Breast epithelium (tissue), 4 donors: ENCODE results near the gene SIN3B. TPM values are rescaled to one million over a fixed set of nuclear protein-coding genes. Genes with fewer than 3 reads are reported as not detected.

Experiments
- DNase-seq, 2 donors: peaks; one replicate each; pipeline ENCODE4 v3.0.0-alpha.2; 2019; ENCODE audit warnings: low spot score in 2 of 2
- H3K27ac ChIP-seq, 2 donors: fragments of 200-600 bp; sonication (generic) in 1 of 2; one replicate each; pipeline ENCODE4 v1.5.1; 2016 to 2019; ENCODE audit warnings: mild to moderate bottlenecking in 1 of 2
- H3K27me3 ChIP-seq, 2 donors: fragments of 200-600 bp; sonication (generic) in 1 of 2; one replicate each; pipeline versions ENCODE4 v1.5.1 to v1.6.0; 2017 to 2019; ENCODE audit warnings: control low read depth in 1 of 2, mild to moderate bottlenecking in 1 of 2
- H3K36me3 ChIP-seq: fragments of 200-600 bp; one replicate; pipeline ENCODE4 v1.5.1; 2019
- H3K4me1 ChIP-seq, 2 donors: fragments of 200-600 bp; sonication (generic); one replicate each; pipeline ENCODE4 v1.5.1; 2016 to 2019; ENCODE audit warnings: control low read depth in 1 of 2
- H3K4me3 ChIP-seq, 3 donors: fragments of 200-600 bp; sonication (generic); 1 replicate in 2 of 3; 2 replicates in 1 of 3; pipeline ENCODE4 v1.5.1; 2016 to 2019; ENCODE audit warnings: mild to moderate bottlenecking in 3 of 3, moderate library complexity in 2 of 3
- H3K9me3 ChIP-seq, 2 donors: fragments of 200-600 bp; sonication (generic) in 1 of 2; one replicate each; pipeline ENCODE4 v1.5.1; 2016 to 2019; ENCODE audit warnings: control low read depth in 1 of 2
- CTCF ChIP-seq, 3 donors: fragments of 450-650 bp; IDR thresholded peaks; one replicate each; pipeline ENCODE4 v1.5.1; 2016 to 2017; ENCODE audit warnings: antibody characterized with exemption in 3 of 3, mild to moderate bottlenecking in 3 of 3, moderate library complexity in 3 of 3
- POLR2A ChIP-seq: fragments of 450-650 bp; IDR thresholded peaks from one replicate; pipeline ENCODE4 v1.6.1; 2016; ENCODE audit warnings: antibody characterized with exemption, mild to moderate bottlenecking, moderate library complexity
- POLR2AphosphoS5 ChIP-seq, 3 donors: sonication (generic); formaldehyde crosslinking; IDR thresholded peaks; one replicate each; pipeline ENCODE4 v1.6.1; 2017; ENCODE audit warnings: antibody characterized with exemption in 3 of 3
- intact Hi-C: fragments of 100-400 bp; cut with DNase I; formaldehyde crosslinking; loops from one replicate; pipeline ENCODE4 v1.15.1; 2023; ENCODE audit warnings: low total_unique reads
- total RNA-seq, 3 donors: library from RNA; depleted of rRNA; stranded (reverse); fragments of >200 nt; gene quantifications; one replicate each; pipeline ENCODE4 v1.1.0, GENCODE V29; 2016

SIN3B gene
- total RNA-seq, 3 donors from 2014 or later: 43.2 to 88.5 (median 48.1) TPM

DNA sequence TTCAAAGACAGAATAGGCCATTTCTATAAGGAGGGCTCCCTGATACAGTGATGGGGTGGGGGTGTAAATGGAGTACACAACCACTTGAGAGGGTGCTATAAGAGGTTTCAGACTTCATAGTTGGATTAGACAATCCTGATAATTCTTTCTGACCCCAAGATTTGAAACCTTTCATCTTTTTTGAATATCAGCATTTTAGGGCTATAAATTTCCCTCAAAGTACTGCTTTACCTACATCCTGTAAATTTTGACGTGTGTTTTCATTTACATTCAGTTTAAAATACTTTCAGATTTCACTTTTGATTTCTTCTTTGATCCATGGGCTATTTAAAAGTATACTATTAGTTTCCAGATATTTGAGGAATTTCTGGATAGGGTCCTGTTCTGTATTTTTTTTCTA lies 40.0 kb upstream of the SIN3B start:
- Histone ChIP-seq H3K9me3 (peaks cover 20 to 30% of the 10 kb centered on the region in 2 donors), H3K4me3 (no peak overlapping the region), H3K4me1 (no peaks in the 10 kb centered on the region), H3K27me3 (no peaks in the 10 kb centered on the region), H3K36me3 (no peaks in the 10 kb centered on the region), H3K27ac (no peak overlapping the region)
- no peak for TF ChIP-seq POLR2A
- intact Hi-C loops: no loop called here
- no peak for DNase-seq

DNA sequence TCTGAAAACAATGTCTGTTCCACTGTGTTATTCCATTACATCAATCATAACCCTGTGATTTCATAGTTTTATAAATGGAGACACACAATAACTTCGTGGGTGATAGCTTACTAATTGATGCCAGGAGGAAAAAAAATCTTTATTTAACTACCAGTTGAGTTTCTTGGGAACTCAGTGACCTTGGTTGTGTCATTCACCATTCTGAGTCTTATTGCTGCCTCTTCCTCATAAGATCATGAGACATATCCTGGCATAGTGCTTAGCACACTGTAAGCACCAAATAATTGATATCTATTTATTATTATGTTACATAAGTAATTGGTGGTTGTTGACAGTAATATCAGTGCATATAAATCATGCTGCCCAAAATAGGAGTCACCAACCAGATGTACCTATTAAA lies 39.1 kb upstream of the SIN3B start:
- Histone ChIP-seq H3K36me3 (no peaks in the 10 kb centered on the region), H3K4me1 (no peaks in the 10 kb centered on the region), H3K4me3 (no peak overlapping the region), H3K9me3 (peaks cover 20 to 30% of the 10 kb centered on the region in 2 donors), H3K27me3 (no peaks in the 10 kb centered on the region), H3K27ac (no peak overlapping the region)
- no peak for TF ChIP-seq CTCF (IDR thresholded peaks at IDR 0.05)
- no peak for TF ChIP-seq POLR2A
- no peak for TF ChIP-seq POLR2AphosphoS5 (IDR thresholded peaks at IDR 0.05)
- intact Hi-C loops: loop anchor here (10.0 kb wide), 1 partner anchor 875 kb away; no protein-coding TSS in a partner anchor
- DNase-seq: no peak

GRCh38 chr19:16791942-16792341 lies 37.3 kb upstream of the SIN3B start:
- TF ChIP-seq POLR2AphosphoS5 (IDR thresholded peaks at IDR 0.05) (no peak), POLR2A (no peak)
- Histone ChIP-seq H3K4me1 (no peaks in the 10 kb centered on the region), H3K27ac (no peak overlapping the region), H3K36me3 (no peaks in the 10 kb centered on the region), H3K4me3 (no peak overlapping the region), H3K27me3 (no peaks in the 10 kb centered on the region), H3K9me3 (peaks cover 29 to 30% of the 10 kb centered on the region in 2 donors)
- DNase-seq: no peak
- intact Hi-C loops: loop anchor here (10.0 kb wide), 1 partner anchor 873 kb away; no protein-coding TSS in a partner anchor

DNA sequence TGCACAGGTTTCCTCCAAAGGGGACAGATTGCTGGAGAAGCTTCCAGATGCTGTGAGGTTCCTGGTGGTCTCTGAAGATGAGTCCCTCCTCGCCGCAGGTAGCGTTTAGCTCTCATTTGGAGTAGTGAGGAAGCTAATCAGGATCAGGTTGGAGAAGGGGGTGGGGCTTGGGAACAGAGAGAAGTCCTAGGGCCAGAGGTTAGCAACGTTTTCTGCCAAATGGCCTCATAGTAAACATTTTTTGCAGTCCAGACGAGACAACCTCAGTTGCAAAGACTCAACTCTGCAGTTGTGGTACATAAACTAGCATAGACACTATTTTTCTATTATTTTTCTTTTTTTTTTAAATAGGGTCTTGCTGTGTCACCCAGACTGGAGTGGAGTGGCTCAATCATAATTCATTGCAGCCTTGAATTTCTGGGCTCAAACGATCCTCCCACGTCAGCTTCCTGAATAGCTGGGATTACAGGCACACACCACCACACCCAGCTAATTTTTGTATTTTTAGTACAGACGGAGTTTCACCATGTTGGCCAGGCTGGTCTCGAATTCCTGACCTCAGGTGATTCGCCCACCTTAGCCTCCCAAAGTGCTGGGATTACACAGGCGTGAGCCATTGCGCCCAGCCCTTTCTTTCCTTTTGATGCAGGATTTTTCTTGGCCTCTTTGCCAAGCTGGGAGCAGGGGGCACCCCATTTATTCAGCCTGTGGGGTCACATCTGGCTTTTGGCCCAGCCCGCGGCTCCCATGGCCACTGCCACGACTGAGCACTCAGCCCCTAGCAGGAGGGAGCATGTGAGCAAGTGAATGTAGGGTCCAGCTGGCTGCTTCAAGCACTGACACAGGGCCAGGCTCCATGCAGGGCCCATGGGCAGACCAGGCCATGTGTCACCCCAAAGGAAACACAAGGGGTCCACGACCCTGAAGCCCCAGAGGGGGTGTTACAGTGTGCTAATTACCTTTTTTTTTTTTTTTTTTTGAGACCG lies 34.4 kb upstream of the SIN3B start:
- Histone ChIP-seq H3K36me3 (no peaks in the 10 kb centered on the region), H3K4me3 (no peak overlapping the region), H3K9me3 (peaks cover 8 to 15% of the 10 kb centered on the region in 2 donors), H3K4me1 (no peaks in the 10 kb centered on the region), H3K27me3 (no peaks in the 10 kb centered on the region), H3K27ac (no peak overlapping the region)
- no peak for DNase-seq
- TF ChIP-seq POLR2AphosphoS5 (IDR thresholded peaks at IDR 0.05): no peak
- TF ChIP-seq CTCF (IDR thresholded peaks at IDR 0.05): no peak
- no peak for TF ChIP-seq POLR2A
- intact Hi-C loops: loop anchor here (10.0 kb wide), 1 partner anchor 870 kb away; no protein-coding TSS in a partner anchor

- intact Hi-C loops: loop anchor here (10.0 kb wide), 1 partner anchor 869 kb away; no protein-coding TSS in a partner anchor
These were observed 33.5 kb upstream of the SIN3B start for GRCh38 chr19:16795731-16796130.

More at GRCh38 chr19:16795731-16796130, 33.5 kb upstream of the SIN3B start:
- Histone ChIP-seq H3K4me3 (no peak overlapping the region), H3K27ac (no peak overlapping the region), H3K27me3 (no peaks in the 10 kb centered on the region), H3K36me3 (no peaks in the 10 kb centered on the region), H3K4me1 (no peaks in the 10 kb centered on the region), H3K9me3 (peaks cover 4 to 9% of the 10 kb centered on the region in 2 donors)
- DNase-seq: no peak
- no peak for TF ChIP-seq CTCF (IDR thresholded peaks at IDR 0.05)
